ENCODE results near the gene ALAS1.

Gene ALAS1

GRCh38 chr3:52223449-52224408 lies 25.8 kb downstream of the ALAS1 start:
- H3K4me1 ChIP-seq (ENCODE audit: insufficient read depth, insufficient read length) = peaks cover 17% of the 10 kb centered on the region
- H3K36me3 ChIP-seq (ENCODE audit: insufficient read depth, insufficient read length, low read length) = peaks cover 9% of the 10 kb centered on the region
- H3K27me3 ChIP-seq (ENCODE audit: insufficient read depth, insufficient read length) = no peaks in the 10 kb centered on the region
- no peak overlapping the region for H3K4me3 ChIP-seq (ENCODE audit: insufficient read length, low read depth)
- TF ChIP-seq SUZ12 (IDR thresholded peaks at IDR 0.05; ENCODE audit: extremely low read depth, insufficient read depth, insufficient read length) (no peak), ZNF274 (IDR thresholded peaks at IDR 0.05; ENCODE audit: low read depth, low read length) (no peak), YY1 (IDR thresholded peaks at IDR 0.05; ENCODE audit: insufficient read depth, insufficient read length) (no peak)
- no peak for DNase-seq (ENCODE audit: low read depth, low spot score)
- no peak overlapping the region for H3K9ac ChIP-seq (ENCODE audit: insufficient read length, low read depth)
- H3K9me3 ChIP-seq (ENCODE audit: insufficient read depth, low read length) = no peaks in the 10 kb centered on the region

DNA sequence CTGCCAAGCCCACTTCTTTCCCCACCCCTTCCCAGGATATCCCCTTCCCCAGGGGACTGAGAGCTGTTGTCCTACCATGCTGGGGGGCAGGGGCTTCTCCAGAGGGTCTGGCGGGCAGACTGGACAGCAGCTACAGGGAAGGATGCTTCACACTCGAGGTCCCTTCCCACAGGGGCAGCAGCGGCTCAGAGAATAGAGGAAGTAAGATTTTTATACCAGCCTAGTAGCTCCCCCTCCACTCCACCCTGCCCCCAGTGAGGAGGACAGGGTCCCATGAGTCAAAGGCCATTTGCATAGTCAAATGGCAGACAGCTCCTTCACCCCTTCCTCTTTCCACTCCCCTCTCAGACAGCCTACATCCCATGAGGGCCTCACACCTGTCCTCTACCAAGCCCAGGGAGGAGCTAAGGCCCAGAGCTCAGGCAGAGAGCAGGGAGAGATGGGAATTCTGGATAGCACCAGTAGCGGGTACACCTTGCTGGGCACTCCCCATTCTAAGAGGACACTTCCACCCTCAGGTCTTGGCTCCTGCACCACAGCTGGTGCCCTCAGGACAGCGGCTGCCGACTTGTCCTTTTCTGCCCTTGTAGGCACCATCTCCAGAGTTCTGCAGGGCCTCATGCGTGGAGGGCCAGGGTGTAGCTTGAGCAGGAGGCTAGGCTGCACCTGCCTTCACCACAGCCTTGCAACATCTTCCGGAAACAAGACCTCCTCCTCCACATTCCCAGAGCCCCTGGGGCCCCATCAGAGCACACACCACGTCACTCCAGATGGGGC lies 27.7 kb downstream of the ALAS1 start, which contains the start of gene TLR9:
TSS of gene TLR9 (minus strand) at position 194 of the 777 bp plus-strand sequence. CDS start at position 78, 116 bp downstream.
- Histone ChIP-seq H3K9ac (ENCODE audit: insufficient read length, low read depth) (no peak within 1 kb of the TSS), H3K4me1 (ENCODE audit: insufficient read depth, insufficient read length) (peaks cover 11% of the 10 kb centered on the region), H3K4me3 (ENCODE audit: insufficient read length, low read depth) (no peak within 1 kb of the TSS), H3K36me3 (ENCODE audit: insufficient read depth, insufficient read length, low read length) (peaks cover 28% of the 10 kb centered on the region), H3K9me3 (ENCODE audit: insufficient read depth, low read length) (no peaks in the 10 kb centered on the region), H3K27me3 (ENCODE audit: insufficient read depth, insufficient read length) (no peaks in the 10 kb centered on the region)
- DNase-seq (ENCODE audit: low read depth, low spot score) = no peak
- no peak for TF ChIP-seq ZNF274 (IDR thresholded peaks at IDR 0.05; ENCODE audit: low read depth, low read length)
- TF ChIP-seq YY1 (IDR thresholded peaks at IDR 0.05; ENCODE audit: insufficient read depth, insufficient read length) = no peak
- no peak for TF ChIP-seq SUZ12 (IDR thresholded peaks at IDR 0.05; ENCODE audit: extremely low read depth, insufficient read depth, insufficient read length)

DNA sequence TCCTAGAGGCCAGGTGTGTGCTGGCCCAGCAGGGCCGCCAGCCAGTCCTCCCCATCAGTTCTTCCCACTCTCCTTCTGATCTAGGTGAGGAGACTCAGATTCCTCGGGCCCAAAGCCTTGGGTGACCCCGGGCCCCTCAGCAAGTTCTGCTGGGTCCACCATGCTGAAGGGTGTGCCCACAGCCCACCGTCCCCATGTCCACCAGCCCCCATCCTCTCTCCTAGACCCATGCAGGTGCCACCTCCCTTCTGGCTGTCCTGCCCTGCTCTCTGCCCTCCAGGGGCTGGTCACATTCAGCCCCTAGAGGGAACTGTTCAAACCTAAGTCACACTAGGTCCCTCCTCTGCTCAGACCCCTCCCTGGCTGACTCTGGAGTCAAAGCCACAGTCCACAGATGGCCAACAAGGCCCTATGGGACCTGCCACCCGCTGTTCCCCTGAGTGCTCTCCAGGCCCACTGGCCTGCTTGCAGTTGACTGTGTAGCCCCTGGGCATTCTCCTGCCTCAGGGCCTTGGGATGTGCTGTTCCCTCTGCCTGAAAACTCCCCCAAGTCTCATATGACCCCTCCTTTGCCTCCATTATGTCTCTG lies 28.4 kb downstream of the ALAS1 start:
- peaks cover 6% of the 10 kb centered on the region for H3K4me1 ChIP-seq (ENCODE audit: insufficient read depth, insufficient read length)
- no peaks in the 10 kb centered on the region for H3K9me3 ChIP-seq (ENCODE audit: insufficient read depth, low read length)
- DNase-seq (ENCODE audit: low read depth, low spot score) = no peak
- no peak overlapping the region for H3K9ac ChIP-seq (ENCODE audit: insufficient read length, low read depth)
- TF ChIP-seq YY1 (IDR thresholded peaks at IDR 0.05; ENCODE audit: insufficient read depth, insufficient read length) = no peak
- TF ChIP-seq ZNF274 (IDR thresholded peaks at IDR 0.05; ENCODE audit: low read depth, low read length) = no peak
- TF ChIP-seq SUZ12 (IDR thresholded peaks at IDR 0.05; ENCODE audit: extremely low read depth, insufficient read depth, insufficient read length) = no peak
- no peak overlapping the region for H3K4me3 ChIP-seq (ENCODE audit: insufficient read length, low read depth)
- H3K36me3 ChIP-seq (ENCODE audit: insufficient read depth, insufficient read length, low read length) = peaks cover 35% of the 10 kb centered on the region
- H3K27me3 ChIP-seq (ENCODE audit: insufficient read depth, insufficient read length) = no peaks in the 10 kb centered on the region

- no peaks in the 10 kb centered on the region for H3K9me3 ChIP-seq (ENCODE audit: insufficient read depth, low read length)
- DNase-seq (ENCODE audit: low read depth, low spot score) = no peak
- TF ChIP-seq YY1 (IDR thresholded peaks at IDR 0.05; ENCODE audit: insufficient read depth, insufficient read length) (no peak), SUZ12 (IDR thresholded peaks at IDR 0.05; ENCODE audit: extremely low read depth, insufficient read depth, insufficient read length) (no peak)
- peaks cover 42% of the 10 kb centered on the region for H3K36me3 ChIP-seq (ENCODE audit: insufficient read depth, insufficient read length, low read length)
- no peak overlapping the region for H3K9ac ChIP-seq (ENCODE audit: insufficient read length, low read depth)
- H3K4me3 ChIP-seq (ENCODE audit: insufficient read length, low read depth) = no peak overlapping the region
- H3K27me3 ChIP-seq (ENCODE audit: insufficient read depth, insufficient read length) = no peaks in the 10 kb centered on the region
- H3K4me1 ChIP-seq (ENCODE audit: insufficient read depth, insufficient read length) = peaks cover 6% of the 10 kb centered on the region
Observed at GRCh38 chr3:52227117-52227516, 29.2 kb downstream of the ALAS1 start.

DNA sequence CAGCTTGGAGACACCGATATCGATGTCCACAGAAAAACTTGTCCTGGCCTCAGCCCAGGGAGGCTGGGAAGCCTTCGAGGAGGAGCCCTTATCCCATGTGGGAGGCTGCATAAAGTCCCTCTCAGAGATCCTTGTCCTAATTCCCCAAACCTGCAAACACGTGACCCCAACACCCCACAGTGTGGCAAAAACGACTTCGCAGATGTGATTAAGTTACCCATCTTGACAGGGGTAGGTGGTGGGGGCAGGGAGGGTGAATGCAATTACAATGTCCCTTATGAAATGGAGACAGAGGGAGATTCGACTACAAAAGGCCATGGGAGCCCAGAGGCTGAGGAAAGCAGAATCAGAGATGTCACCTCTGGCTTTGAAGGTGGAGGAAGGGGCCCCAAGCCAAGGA lies 29.8 kb downstream of the ALAS1 start:
- H3K9ac ChIP-seq (ENCODE audit: insufficient read length, low read depth) = no peak overlapping the region
- H3K4me1 ChIP-seq (ENCODE audit: insufficient read depth, insufficient read length) = peaks cover 6% of the 10 kb centered on the region
- H3K9me3 ChIP-seq (ENCODE audit: insufficient read depth, low read length) = no peaks in the 10 kb centered on the region
- no peak for TF ChIP-seq YY1 (IDR thresholded peaks at IDR 0.05; ENCODE audit: insufficient read depth, insufficient read length)
- no peak for TF ChIP-seq SUZ12 (IDR thresholded peaks at IDR 0.05; ENCODE audit: extremely low read depth, insufficient read depth, insufficient read length)
- TF ChIP-seq ZNF274 (IDR thresholded peaks at IDR 0.05; ENCODE audit: low read depth, low read length) = no peak
- peaks cover 45% of the 10 kb centered on the region for H3K36me3 ChIP-seq (ENCODE audit: insufficient read depth, insufficient read length, low read length)
- no peak for DNase-seq (ENCODE audit: low read depth, low spot score)
- H3K27me3 ChIP-seq (ENCODE audit: insufficient read depth, insufficient read length) = no peaks in the 10 kb centered on the region
- no peak overlapping the region for H3K4me3 ChIP-seq (ENCODE audit: insufficient read length, low read depth)

DNA sequence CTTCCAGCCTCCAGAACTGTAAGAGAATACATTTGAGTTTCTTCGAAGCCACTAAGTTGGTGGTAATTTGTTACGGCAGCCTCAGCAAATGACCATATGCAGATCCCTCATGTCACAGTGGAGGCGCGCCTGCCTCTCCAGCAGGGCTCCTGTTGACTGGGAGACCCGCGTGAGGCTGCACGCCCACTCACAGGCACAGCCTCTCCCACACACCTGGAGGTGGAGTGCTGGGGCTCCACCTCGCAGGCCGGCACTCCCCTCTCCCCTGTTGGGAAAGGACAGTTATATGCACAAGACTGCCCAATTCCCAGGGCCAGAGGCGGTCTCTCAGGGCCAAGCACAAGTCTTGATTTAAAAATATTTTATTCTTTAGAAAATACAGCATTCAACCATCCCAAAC lies 30.3 kb downstream of the ALAS1 start:
- Histone ChIP-seq H3K4me1 (ENCODE audit: insufficient read depth, insufficient read length) (peaks cover 6% of the 10 kb centered on the region), H3K4me3 (ENCODE audit: insufficient read length, low read depth) (no peak overlapping the region), H3K9me3 (ENCODE audit: insufficient read depth, low read length) (no peaks in the 10 kb centered on the region), H3K9ac (ENCODE audit: insufficient read length, low read depth) (no peak overlapping the region), H3K27me3 (ENCODE audit: insufficient read depth, insufficient read length) (no peaks in the 10 kb centered on the region), H3K36me3 (ENCODE audit: insufficient read depth, insufficient read length, low read length) (peaks cover 45% of the 10 kb centered on the region)
- TF ChIP-seq ZNF274 (IDR thresholded peaks at IDR 0.05; ENCODE audit: low read depth, low read length) (no peak), YY1 (IDR thresholded peaks at IDR 0.05; ENCODE audit: insufficient read depth, insufficient read length) (no peak), SUZ12 (IDR thresholded peaks at IDR 0.05; ENCODE audit: extremely low read depth, insufficient read depth, insufficient read length) (no peak)
- DNase-seq (ENCODE audit: low read depth, low spot score) = no peak

All from NT2/D1 (cell line).